ENCODE results near the gene CDH15.

GRCh38 chr16:89142474-89143195, 28.9 kb upstream of the CDH15 start:
- TF ChIP-seq EZH2 (IDR thresholded peaks at IDR 0.05; ENCODE audit: insufficient read depth, poor library complexity, severe bottlenecking) (no peak), EZH2phosphoT487 (IDR thresholded peaks at IDR 0.05; ENCODE audit: insufficient read depth, low read depth) (no peak)
